Right hindlimb (tissue), 1 donor: ENCODE data around the gene PDLIM7.

Experiments
- DNase-seq: peaks from one replicate; pipeline ENCODE4 v3.0.0-alpha.2; 2018

PDLIM7 gene

GRCh38 chr5:177472460-177473442, 24.7 kb downstream of the PDLIM7 start:
- DNase-seq: peak; percentile 79

- no peak for DNase-seq
These were observed 25.6 kb downstream of the PDLIM7 start for GRCh38 chr5:177471610-177472356.

DNA sequence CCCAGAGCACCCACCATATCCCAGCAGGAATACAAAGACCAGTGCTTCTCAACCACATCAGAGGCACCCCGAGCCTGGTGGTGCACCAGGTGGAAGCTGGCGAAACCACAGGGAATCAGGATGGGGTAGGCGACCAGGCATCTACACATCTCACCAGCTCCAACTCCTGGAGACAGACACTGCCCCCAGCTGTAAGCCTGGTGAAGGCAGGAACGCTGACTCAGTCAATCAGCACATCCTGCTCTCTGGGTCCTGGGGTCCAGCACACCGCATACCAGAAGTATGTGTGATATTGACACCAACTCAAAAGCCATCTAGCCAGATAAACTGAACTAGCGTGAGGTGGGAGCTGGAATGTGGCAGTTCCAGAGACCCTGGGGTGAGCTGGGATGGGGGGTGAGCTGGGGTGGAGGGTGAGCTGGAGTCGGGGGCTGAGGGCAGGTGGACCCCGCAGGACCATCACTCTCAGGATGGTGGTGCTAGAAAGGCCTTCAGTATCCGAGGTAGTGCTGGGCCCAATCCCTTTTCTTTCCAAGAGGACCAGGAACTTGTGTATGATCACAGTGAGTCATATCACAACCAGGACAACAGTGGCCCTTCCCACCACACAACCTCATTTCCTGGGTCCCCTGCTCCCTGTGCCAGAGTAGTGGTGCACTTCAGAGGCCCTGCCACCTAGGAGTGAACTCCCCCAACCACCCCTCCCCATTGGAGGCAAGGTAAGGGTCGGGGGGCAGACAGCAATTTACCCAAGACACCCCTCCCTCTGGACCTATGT, 26.5 kb downstream of the PDLIM7 start:
- DNase-seq: no peak

- no peak for DNase-seq
These were observed 27.5 kb downstream of the PDLIM7 start for GRCh38 chr5:177469750-177470525.

DNA sequence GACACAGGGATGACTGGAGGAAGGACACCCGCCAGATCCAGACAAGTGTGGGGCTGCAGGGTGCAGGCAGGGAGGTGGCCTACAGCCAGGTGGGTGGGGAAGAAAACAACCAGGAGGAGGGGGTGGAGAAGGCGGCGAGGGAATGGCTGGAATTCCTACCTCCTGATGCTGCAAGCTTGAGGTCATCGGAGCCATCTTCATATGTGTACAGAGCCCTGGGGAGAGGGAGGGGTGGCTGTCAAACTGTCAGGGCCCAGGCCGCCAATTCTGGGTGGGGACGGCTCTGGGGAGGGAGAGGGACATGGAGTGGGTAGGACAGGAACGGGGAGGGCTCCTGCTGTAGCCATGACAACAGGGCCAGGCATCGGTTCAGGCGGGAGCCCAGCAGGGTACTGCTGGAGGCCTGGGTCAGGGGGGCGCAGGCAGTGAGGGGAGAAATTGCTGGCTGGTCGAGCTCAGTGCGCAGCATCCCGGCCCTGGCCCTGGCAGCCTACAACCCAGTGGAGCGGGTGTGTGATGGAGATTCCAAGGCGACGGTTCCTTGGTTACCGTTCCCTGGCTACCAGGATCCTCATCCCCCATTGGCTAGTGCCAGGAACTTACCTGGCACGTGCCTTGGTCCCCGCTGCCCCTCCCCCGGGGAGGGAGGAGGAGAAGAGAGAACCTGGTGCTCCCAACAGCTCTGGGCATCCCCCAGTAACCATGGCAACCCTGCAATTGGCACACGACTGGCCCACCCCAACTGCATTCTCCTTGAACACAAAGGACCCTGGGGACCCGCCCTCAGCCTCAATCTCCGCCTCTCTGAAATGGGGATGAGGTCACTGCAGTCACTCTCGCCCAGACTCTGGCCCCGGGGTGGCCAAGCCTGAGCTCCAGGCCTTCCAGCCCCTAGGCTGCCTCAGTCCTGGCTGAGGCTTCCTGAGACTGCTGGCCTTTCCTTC, 28.4 kb downstream of the PDLIM7 start:
- DNase-seq: peak; percentile 65

GRCh38 chr5:177468329-177468684, 29.1 kb downstream of the PDLIM7 start:
- DNase-seq: no peak

DNA sequence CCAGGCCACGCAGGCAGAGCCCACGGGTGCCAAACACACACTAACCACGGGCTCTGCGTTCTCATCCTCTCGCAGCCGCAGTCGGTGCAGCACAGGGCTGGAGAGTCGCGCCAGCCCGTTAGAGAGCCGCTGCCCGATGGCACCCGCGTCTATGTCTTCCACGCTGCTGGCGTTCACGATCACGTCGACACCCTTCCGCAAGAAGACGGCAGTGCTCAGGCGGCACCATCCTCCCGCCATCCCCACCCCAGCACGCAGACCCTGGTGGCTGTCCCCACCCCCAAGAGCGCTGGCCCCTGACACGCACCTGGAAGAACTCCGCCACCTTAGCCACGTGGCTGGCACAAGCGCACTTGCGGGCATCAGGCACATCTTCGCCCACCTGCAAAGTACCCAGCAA, 30.0 kb downstream of the PDLIM7 start:
- no peak for DNase-seq

DNA sequence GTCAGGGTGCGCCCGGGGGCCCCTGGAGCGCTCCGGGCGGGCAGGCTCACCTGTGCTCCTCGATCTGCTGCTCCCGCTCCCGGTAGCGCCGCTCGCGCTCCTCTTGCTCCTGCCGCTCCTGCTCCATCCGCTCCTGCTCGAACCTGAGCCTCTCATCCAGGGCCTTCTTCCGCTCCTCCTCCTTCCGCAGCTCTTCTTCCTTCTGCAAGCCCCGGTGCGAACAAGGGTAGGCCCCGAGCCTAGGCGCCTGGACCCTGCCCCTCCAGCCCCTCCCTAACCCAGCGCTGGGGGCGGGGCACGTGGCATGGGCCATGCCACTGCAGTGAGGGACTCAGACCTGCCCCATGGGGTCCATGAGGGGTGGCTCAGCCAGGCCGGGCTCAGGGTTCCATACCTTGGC, 30.5 kb downstream of the PDLIM7 start:
- no peak for DNase-seq

DNA sequence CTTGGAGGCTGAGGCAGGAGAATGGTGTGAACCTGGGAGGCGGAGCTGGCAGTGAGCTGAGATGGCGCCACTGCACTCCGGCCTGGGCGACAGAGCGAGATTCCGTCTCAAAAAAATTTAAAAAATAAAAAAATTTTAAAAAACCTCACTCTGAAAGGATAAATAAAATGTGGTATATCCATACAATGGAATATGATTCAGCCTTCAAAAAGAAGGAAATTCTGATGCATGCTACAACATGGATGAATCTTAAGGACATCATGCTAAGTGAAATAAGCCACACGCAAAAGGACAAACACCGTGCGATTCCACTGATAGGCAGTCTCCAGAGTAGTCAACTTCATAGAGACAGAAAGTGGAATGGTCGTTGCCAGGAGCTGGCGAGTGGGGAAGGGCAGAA, 32.4 kb downstream of the PDLIM7 start:
- DNase-seq: no peak

- DNase-seq: peak; percentile 47
These were observed 35.3 kb downstream of the PDLIM7 start for GRCh38 chr5:177462021-177462670.

DNA sequence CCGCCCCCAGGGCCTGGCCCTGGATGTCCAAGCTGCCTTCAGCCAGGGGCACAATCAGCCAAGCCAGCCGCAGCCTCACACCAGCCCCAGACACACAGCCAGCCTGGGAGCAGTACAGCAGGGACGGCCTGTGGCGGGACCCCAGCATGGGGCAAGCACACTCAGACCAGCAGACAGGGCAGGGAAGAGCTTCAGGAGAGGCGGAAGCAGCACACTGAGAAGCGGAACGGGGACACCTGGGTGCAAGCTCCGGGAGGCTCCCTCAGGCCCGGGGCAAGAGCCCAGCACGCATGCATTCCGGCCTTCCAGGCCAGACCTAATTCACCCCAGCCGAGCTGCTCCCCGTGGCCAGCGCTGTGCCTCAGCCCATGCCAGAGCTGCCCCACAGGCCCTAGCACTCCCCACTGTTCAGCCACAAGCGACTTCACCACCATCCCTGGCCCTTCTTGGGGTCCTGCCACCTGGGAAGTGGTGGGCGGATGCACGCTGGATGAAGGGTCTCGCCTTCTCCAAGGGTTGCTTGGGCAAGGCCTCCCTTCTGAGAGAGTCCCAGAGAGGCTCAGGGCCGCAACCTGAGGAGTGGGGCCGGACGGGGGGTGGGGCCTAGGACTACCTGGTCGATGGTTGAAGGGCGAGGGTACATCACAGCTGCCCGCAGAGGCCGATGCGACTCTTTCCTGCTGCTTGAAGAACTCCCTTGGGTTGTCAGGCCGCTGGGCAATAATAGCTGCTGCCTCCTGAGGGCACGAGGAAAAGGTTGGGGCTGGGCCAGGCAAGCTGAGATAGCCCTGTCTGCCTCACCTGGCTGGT, 37.4 kb downstream of the PDLIM7 start:
- DNase-seq: no peak

DNA sequence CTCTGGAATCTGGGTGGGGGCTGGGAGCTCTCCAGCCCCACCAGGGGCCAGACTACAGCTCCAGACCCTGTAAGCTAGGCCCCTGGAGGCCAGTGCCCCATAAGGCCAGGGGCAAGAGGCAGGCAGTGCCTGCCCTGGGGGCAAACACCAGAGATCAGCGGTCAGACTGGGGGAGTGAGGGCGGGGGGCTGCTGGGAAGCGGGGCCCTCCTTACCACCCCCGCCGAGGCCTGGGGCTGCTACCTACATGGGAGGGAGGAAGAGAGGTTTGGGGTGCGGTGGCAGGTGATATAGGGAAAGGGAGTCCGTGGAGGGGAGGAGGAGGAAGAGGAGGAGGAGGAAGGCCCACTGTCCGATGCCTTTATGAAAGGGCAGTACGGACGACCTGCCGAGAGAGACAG, 38.0 kb downstream of the PDLIM7 start:
- no peak for DNase-seq

- no peak for DNase-seq
These were observed 38.5 kb downstream of the PDLIM7 start for GRCh38 chr5:177458912-177459350.

GRCh38 chr5:177457852-177458681, 39.3 kb downstream of the PDLIM7 start:
- no peak for DNase-seq

DNA sequence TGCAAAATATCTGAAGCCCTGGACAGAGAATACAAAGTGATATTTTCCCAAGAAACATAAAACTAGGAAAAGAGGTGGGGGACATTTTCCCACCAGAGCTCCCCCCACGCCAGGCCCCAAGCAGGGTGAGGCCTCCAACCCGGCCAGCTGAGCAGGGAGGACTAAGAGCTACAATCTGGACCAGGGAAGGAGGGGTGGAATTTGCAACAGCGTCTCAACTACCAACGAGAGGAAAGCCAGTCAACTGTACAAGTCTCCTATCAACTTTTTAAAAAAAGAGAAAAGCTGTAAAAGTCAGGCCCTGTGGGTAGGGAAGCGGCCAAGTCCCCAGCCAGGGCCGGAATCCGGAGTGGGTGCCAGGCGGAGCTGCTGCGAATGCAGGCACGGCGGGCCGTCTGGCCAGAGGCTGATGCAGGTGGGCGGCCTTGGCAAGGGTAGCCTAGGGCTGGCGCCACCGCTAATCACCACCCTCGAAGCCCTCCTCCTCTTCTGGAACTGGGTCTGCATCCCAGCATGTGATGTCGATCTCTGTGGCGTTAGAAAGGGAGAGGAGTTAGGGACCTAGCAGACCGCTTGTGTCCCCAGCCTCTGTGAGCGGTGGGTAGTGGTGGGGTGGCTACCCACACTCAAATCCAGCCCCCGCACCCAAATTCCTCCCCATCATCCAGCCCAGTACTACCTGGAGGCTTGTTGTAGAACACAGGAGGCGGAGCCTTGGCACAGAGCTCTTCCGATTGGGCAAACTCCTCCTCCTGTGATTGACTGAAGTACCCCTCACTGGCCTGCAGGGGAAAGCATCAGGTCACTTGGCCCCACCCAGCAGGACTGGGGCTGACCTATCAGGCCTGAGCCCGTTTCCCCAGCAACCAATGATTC, 40.2 kb downstream of the PDLIM7 start:
- DNase-seq: peak; percentile 91

- DNase-seq: no peak
These were observed 40.8 kb downstream of the PDLIM7 start for GRCh38 chr5:177456591-177456964.
